PFSK-1 (cell line): ENCODE data around the gene TDRD6.

ENCODE experiments used
- FOXP2 ChIP-seq: optimal IDR thresholded peaks from 2 replicates; pipeline ENCODE3; 2011; ENCODE audit warnings: borderline replicate concordance, control low read depth, inconsistent platforms; ENCODE audit not compliant: insufficient read depth; ENCODE audit errors: extremely low read length, extremely low read depth
- POLR2AphosphoS5 ChIP-seq: IDR thresholded peaks from 2 replicates; pipeline ENCODE4 v1.6.1; 2012; ENCODE audit warnings: low read depth, mild to moderate bottlenecking, control low read depth, low read length, moderate library complexity
- SIN3A ChIP-seq: IDR thresholded peaks from 2 replicates; pipeline ENCODE4 v1.6.1; 2012; ENCODE audit warnings: mild to moderate bottlenecking, low read length, moderate library complexity, borderline replicate concordance; ENCODE audit not compliant: insufficient read depth
- TAF1 ChIP-seq: IDR thresholded peaks from 2 replicates; pipeline ENCODE4 v1.6.1; 2012; ENCODE audit warnings: low read length, control low read depth, borderline replicate concordance; ENCODE audit not compliant: insufficient read depth
- TF ChIP-seq, protein P1 (sequence below), 2 experiments: IDR thresholded peaks; 2 replicates each; pipeline versions ENCODE4 v1.6.1 to v1.8.0; 2011 to 2012; ENCODE audit warnings: low read depth in 2 of 2, low read length in 2 of 2, control low read depth in 1 of 2, inconsistent platforms in 1 of 2, mild to moderate bottlenecking in 1 of 2, moderate library complexity in 1 of 2; ENCODE audit not compliant: insufficient read depth in 1 of 2

The TDRD6 gene

DNA sequence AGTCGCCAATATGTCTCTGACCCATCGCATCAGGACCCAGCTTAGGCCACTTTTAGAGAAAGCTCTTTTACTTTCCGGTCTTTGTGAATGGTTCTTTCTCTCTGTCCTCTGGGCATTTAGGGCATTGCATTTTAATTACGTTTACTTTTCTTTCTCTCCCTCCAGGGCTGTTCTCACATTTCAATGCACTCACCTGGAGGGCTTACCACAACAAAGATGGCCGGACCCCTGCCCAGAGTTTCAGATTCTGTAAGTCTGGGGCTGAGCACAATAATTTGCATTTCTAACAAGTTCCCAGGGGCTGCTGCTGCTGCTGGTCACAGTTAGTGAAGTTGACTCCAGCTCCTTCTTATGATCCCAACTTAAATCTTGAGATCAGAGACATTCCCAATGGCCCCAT is 62.0 kb downstream of the TDRD6 start:
- TF ChIP-seq SIN3A (no peak), TAF1 (no peak), POLR2AphosphoS5 (no peak), FOXP2 (no peak)
- TF ChIP-seq, protein P1, sequence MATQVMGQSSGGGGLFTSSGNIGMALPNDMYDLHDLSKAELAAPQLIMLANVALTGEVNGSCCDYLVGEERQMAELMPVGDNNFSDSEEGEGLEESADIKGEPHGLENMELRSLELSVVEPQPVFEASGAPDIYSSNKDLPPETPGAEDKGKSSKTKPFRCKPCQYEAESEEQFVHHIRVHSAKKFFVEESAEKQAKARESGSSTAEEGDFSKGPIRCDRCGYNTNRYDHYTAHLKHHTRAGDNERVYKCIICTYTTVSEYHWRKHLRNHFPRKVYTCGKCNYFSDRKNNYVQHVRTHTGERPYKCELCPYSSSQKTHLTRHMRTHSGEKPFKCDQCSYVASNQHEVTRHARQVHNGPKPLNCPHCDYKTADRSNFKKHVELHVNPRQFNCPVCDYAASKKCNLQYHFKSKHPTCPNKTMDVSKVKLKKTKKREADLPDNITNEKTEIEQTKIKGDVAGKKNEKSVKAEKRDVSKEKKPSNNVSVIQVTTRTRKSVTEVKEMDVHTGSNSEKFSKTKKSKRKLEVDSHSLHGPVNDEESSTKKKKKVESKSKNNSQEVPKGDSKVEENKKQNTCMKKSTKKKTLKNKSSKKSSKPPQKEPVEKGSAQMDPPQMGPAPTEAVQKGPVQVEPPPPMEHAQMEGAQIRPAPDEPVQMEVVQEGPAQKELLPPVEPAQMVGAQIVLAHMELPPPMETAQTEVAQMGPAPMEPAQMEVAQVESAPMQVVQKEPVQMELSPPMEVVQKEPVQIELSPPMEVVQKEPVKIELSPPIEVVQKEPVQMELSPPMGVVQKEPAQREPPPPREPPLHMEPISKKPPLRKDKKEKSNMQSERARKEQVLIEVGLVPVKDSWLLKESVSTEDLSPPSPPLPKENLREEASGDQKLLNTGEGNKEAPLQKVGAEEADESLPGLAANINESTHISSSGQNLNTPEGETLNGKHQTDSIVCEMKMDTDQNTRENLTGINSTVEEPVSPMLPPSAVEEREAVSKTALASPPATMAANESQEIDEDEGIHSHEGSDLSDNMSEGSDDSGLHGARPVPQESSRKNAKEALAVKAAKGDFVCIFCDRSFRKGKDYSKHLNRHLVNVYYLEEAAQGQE (IDR thresholded peaks at IDR 0.05; ENCODE audit: insufficient read depth in 1 of 2, low read depth in 2 of 2, low read length in 2 of 2), result no peak

DNA sequence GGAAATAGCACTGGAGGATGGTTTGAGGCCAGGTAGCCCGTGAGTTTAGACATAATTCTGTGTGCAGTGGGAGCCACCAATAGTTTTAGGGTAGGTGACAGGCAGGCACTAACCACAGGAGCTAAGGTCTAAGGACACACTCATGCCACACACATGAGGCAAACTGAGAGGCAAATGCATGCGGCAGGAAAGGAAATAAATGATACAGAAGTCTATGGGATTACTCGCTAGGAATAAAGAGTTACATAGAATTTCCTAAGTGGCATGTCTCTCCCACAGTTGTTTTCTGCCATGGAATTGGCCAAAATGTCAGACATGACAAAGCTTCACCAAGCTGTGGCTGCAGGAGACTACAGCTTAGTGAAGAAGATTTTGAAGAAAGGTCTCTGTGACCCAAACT is 64.0 kb downstream of the TDRD6 start:
- no peak for TF ChIP-seq SIN3A
- no peak for TF ChIP-seq POLR2AphosphoS5
- TF ChIP-seq FOXP2, result no peak
- TF ChIP-seq, protein P1 (IDR thresholded peaks at IDR 0.05; ENCODE audit: insufficient read depth in 1 of 2, low read depth in 2 of 2, low read length in 2 of 2), result no peak
- TF ChIP-seq TAF1, result no peak
